K562 (cell line): ENCODE data around the gene NRN1L. TPM values are rescaled to one million over a fixed set of nuclear protein-coding genes. Genes with fewer than 3 reads are reported as not detected.

ENCODE experiments used
- BMI1 ChIP-seq: fragments of 150-350 bp; IDR thresholded peaks from 2 replicates; pipeline ENCODE4 v1.6.1; 2014; ENCODE audit warnings: low read length
- CC2D1A ChIP-seq: fragments of 450-650 bp; IDR thresholded peaks from 2 replicates; pipeline ENCODE4 v1.6.1; 2017; ENCODE audit warnings: mild to moderate bottlenecking
- DDX20 ChIP-seq: fragments of 450-650 bp; IDR thresholded peaks from 2 replicates; pipeline ENCODE4 v1.6.1; 2016; ENCODE audit warnings: missing genetic modification characterization, low read depth, mild to moderate bottlenecking, missing compliant biosample characterization, moderate library complexity
- ESRRB ChIP-seq: fragments of 250-450 bp; sonication (Bioruptor Pico); IDR thresholded peaks from 2 replicates; pipeline ENCODE4 v1.5.0; 2020; ENCODE audit warnings: mild to moderate bottlenecking, moderate library complexity, borderline replicate concordance
- GTF2F1 ChIP-seq: IDR thresholded peaks from 2 replicates; pipeline ENCODE4 v1.6.1; 2011; ENCODE audit warnings: low read depth, low read length, improper control_type of control experiment
- ID3 ChIP-seq, 2 experiments: fragments of 250-450 bp in 1 of 2; fragments of 450-650 bp in 1 of 2; sonication (Bioruptor Pico) in 1 of 2; IDR thresholded peaks; 2 replicates each; pipeline versions ENCODE4 v1.6.1 to v1.8.0; 2016 to 2021; ENCODE audit warnings: mild to moderate bottlenecking in 2 of 2, moderate library complexity in 2 of 2, missing compliant biosample characterization in 1 of 2, missing genetic modification characterization in 1 of 2
- KDM5B ChIP-seq: fragments of 200-600 bp; sonication (generic); IDR thresholded peaks from 2 replicates; pipeline ENCODE4 v1.6.1; 2012; ENCODE audit warnings: low read depth, mild to moderate bottlenecking, moderate library complexity, low read length, control low read depth, inconsistent platforms; ENCODE audit not compliant: insufficient replicate concordance
- PHF21A ChIP-seq: fragments of 450-650 bp; IDR thresholded peaks from 2 replicates; pipeline ENCODE4 v1.6.1; 2017; ENCODE audit warnings: low read depth, borderline replicate concordance
- PHF8 ChIP-seq: fragments of 200-600 bp; sonication (generic); IDR thresholded peaks from 2 replicates; pipeline ENCODE4 v1.6.1; 2012; ENCODE audit warnings: mixed run types, mild to moderate bottlenecking, inconsistent platforms, low read length, moderate library complexity, borderline replicate concordance
- POLR3A ChIP-seq: IDR thresholded peaks from 2 replicates; pipeline ENCODE4 v1.6.1; 2011; ENCODE audit warnings: borderline replicate concordance, mild to moderate bottlenecking, moderate library complexity; ENCODE audit not compliant: insufficient read length, insufficient read depth; ENCODE audit errors: extremely low read depth
- RHOXF2B ChIP-seq: fragments of 250-450 bp; sonication (Bioruptor Pico); conservative IDR thresholded peaks from 2 replicates; pipeline ENCODE4 v1.5.1; 2021
- SLC30A9 ChIP-seq: fragments of 250-450 bp; sonication (Bioruptor Pico); IDR thresholded peaks from 2 replicates; pipeline ENCODE4 v1.8.0; 2022; ENCODE audit warnings: mild to moderate bottlenecking, moderate library complexity
- TAL1 ChIP-seq: fragments of 450-650 bp; IDR thresholded peaks from 2 replicates; pipeline ENCODE4 v1.6.1; 2016; ENCODE audit warnings: mild to moderate bottlenecking
- TEAD1 ChIP-seq, 2 experiments: fragments of 450-650 bp in 1 of 2; sonication (generic) in 1 of 2; formaldehyde crosslinking; IDR thresholded peaks; 2 replicates each; pipeline versions ENCODE4 v1.4.0 to v1.8.0; 2020 to 2022; ENCODE audit warnings: mild to moderate bottlenecking in 2 of 2, missing genetic modification reagents in 1 of 2
- TOE1 ChIP-seq, 2 experiments: fragments of 450-650 bp in 1 of 2; sonication (generic) in 1 of 2; formaldehyde crosslinking in 1 of 2; IDR thresholded peaks; 2 replicates each; pipeline versions ENCODE4 v1.7.1 to v1.8.0; 2016 to 2022; ENCODE audit warnings: borderline replicate concordance in 2 of 2, mild to moderate bottlenecking in 2 of 2, antibody characterized with exemption in 1 of 2, inconsistent platforms in 1 of 2, low read depth in 1 of 2, missing genetic modification reagents in 1 of 2, moderate library complexity in 1 of 2
- U2AF1 ChIP-seq: fragments of 200-400 bp; formaldehyde crosslinking; optimal IDR thresholded peaks from 2 replicates; pipeline ENCODE3; 2017; ENCODE audit warnings: mild to moderate bottlenecking, low read depth, low read length, moderate library complexity
- ZFP1 ChIP-seq: fragments of 450-650 bp; formaldehyde crosslinking; IDR thresholded peaks from 2 replicates; pipeline ENCODE4 v1.4.0; 2020; ENCODE audit warnings: mild to moderate bottlenecking, mixed read lengths
- polyA plus RNA-seq, 8 experiments: library from polyadenylated mRNA; depleted of rRNA in 4 of 8; stranded (reverse) in 5 of 8; unstranded in 3 of 8; fragments of >200 nt; fragmentation: Nextera tagmentation in 2 of 8; fragmentation: Illumina TruSeq in 1 of 8; extraction: Ambion mirVana in 2 of 8; extraction: Trizol in 1 of 8; gene quantifications; 2 replicates each; pipeline versions ENCODE4 v1.2.1 to v1.2.3, GENCODE V29; 2011 to 2014; ENCODE audit warnings: inconsistent platforms in 1 of 8, missing spikeins in 1 of 8
- total RNA-seq, 7 experiments: library from RNA; depleted of rRNA in 6 of 7; stranded (reverse); fragments of >200 nt in 6 of 7; fragmentation: Illumina TruSeq in 2 of 7; extraction: Trizol in 2 of 7; gene quantifications; 2 replicates each; pipeline versions ENCODE4 v1.2.1 to v1.2.3, GENCODE V29; 2011 to 2021; ENCODE audit warnings: low replicate concordance in 1 of 7
- TF ChIP-seq, protein P1 (sequence below), 2 experiments: fragments of 450-650 bp; IDR thresholded peaks; 2 replicates each; pipeline ENCODE4 v1.6.1; 2016; ENCODE audit warnings: mild to moderate bottlenecking in 2 of 2, borderline replicate concordance in 1 of 2, low read depth in 1 of 2, moderate library complexity in 1 of 2

The NRN1L gene
- total and polyA plus RNA-seq, 9 of the 15 experiments (the other 6 are each of a cell fraction or from before 2014, with no cell fraction given): 0.22 to 0.86 (median 0.61) TPM; not detected in 5

GRCh38 chr16:67857547-67858233, 27.0 kb upstream of the NRN1L start (continued):
- TF ChIP-seq ID3 (CRISPR knock-in tag; IDR thresholded peaks at IDR 0.05) (no peak), ID3 (tag; IDR thresholded peaks at IDR 0.05) (no peak), KDM5B (no peak), TOE1 (IDR thresholded peaks at IDR 0.05; ENCODE audit: borderline replicate concordance) (no peak), TOE1 (CRISPR knock-in tag; IDR thresholded peaks at IDR 0.05; ENCODE audit: borderline replicate concordance, low read depth) (no peak), BMI1 (peak; percentile 50; the same call in 1 of the 2 replicates), CC2D1A (no peak), TAL1 (peak; percentile 30), TEAD1 (CRISPR knock-in tag; IDR thresholded peaks at IDR 0.05) (no peak), GTF2F1 (no peak), U2AF1 (no peak), SLC30A9 (CRISPR knock-in tag) (no peak), DDX20 (tag) (no peak), PHF21A (no peak), RHOXF2B (CRISPR knock-in tag) (no peak), ESRRB (CRISPR knock-in tag) (no peak), PHF8 (no peak), POLR3A (no peak), ZFP1 (CRISPR knock-in tag) (no peak)
- TF ChIP-seq, protein P1, sequence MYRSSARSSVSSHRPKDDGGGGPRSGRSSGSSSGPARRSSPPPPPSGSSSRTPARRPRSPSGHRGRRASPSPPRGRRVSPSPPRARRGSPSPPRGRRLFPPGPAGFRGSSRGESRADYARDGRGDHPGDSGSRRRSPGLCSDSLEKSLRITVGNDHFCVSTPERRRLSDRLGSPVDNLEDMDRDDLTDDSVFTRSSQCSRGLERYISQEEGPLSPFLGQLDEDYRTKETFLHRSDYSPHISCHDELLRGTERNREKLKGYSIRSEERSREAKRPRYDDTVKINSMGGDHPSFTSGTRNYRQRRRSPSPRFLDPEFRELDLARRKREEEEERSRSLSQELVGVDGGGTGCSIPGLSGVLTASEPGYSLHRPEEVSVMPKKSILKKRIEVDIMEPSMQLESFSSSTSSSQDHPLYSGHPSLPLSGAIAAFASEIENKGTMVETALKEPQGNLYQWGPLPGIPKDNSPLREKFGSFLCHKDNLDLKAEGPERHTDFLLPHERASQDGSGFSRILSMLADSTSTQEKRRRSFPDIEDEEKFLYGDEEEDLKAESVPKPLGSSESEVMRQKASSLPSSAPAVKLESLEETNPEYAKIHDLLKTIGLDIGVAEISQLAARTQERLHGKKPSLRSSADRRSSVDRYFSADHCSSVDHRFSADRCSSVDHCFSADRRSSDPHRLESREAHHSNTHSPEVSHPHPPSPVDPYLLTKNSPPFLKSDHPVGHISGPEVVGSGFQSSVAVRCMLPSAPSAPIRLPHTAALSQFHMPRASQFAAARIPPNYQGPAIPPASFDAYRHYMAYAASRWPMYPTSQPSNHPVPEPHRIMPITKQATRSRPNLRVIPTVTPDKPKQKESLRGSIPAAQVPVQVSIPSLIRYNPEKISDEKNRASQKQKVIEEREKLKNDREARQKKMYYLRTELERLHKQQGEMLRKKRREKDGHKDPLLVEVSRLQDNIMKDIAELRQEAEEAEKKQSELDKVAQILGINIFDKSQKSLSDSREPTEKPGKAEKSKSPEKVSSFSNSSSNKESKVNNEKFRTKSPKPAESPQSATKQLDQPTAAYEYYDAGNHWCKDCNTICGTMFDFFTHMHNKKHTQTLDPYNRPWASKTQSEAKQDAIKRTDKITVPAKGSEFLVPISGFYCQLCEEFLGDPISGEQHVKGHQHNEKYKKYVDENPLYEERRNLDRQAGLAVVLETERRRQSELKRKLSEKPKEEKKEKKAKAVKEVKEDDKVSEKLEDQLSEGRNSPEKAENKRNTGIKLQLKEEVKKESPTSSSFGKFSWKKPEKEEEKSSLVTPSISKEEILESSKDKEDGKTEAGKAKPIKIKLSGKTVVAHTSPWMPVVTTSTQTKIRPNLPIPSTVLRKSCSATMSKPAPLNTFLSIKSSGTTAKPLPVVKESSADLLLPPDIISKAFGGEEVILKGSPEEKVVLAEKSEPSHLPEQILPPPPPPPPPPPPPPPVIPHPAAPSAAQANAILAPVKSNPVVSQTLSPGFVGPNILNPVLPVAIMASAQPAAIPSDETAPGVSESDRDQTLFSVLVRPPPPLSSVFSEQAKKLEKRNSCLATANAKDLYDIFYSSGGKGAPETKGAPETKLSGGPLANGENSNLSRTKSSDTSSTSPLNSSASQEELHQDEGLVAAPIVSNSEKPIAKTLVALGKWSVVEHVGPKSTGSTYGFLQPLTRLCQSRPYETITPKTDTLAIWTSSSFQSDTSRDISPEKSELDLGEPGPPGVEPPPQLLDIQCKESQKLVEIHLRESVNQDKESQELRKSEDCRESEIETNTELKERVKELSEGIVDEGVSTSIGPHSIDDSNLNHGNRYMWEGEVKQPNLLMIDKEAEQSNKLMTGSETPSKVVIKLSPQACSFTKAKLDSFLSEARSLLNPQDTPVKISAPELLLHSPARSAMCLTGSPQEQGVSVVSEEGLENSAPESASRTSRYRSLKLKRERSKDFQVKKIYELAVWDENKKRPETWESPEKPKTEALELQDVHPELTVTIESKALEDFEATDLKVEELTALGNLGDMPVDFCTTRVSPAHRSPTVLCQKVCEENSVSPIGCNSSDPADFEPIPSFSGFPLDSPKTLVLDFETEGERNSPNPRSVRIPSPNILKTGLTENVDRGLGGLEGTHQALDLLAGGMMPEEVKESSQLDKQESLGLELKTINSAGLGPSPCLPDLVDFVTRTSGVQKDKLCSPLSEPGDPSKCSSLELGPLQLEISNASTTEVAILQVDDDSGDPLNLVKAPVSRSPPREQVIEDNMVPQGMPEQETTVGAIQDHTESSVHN (IDR thresholded peaks at IDR 0.05; ENCODE audit: borderline replicate concordance in 1 of 2, low read depth in 1 of 2): no peak
